Panc1 (cell line): ENCODE data around the gene ZNF500. TPM values are rescaled to one million over a fixed set of nuclear protein-coding genes. Genes with fewer than 3 reads are reported as not detected.

Source experiments
- ATAC-seq: fragments of 200-7000 bp; cut with Tn5 transposase; 2 replicates; pipeline ENCODE4 v1.9.1; 2020; ENCODE audit warnings: mild to moderate bottlenecking, moderate library complexity
- BruUV-seq: library from RNA; stranded (reverse); fragments of 400-500 nt; replicated peaks from 2 replicates; lab custom pipeline; 2021; lab: Mats Ljungman, UMichigan
- CTCF ChIA-PET: fragments of 300-600 bp; sonication (Branson Sonifier 250); formaldehyde crosslinking; loops from one replicate; lab custom pipeline; 2022; ENCODE audit warnings: antibody characterized with exemption; lab: Charles Lee
- POLR2A ChIA-PET: fragments of 300-600 bp; sonication (Branson Sonifier 250); formaldehyde crosslinking; loops from one replicate; lab custom pipeline; 2022; ENCODE audit warnings: antibody characterized with exemption; lab: Charles Lee
- DNase-seq: peaks from one replicate; pipeline ENCODE4 v3.0.0-alpha.2; 2010; ENCODE audit warnings: low read depth, low spot score
- H3K27ac ChIP-seq: 2 replicates; pipeline ENCODE4 v1.5.1; 2011; ENCODE audit warnings: mild to moderate bottlenecking, low read length, inconsistent platforms
- H3K27me3 ChIP-seq: fragments of 200-500 bp; sonication (Bioruptor generic); 2 replicates; pipeline ENCODE4 v1.6.0; 2014; ENCODE audit warnings: low read length, inconsistent platforms; ENCODE audit not compliant: control insufficient read depth, insufficient read depth
- H3K36me3 ChIP-seq: fragments of 200-500 bp; sonication (Bioruptor generic); 2 replicates; pipeline ENCODE4 v1.5.1; 2014; ENCODE audit warnings: inconsistent platforms, mild to moderate bottlenecking, low read length, moderate library complexity; ENCODE audit not compliant: control insufficient read depth, insufficient read depth
- H3K4me1 ChIP-seq: 2 replicates; pipeline ENCODE4 v1.5.1; 2011; ENCODE audit warnings: inconsistent platforms, mild to moderate bottlenecking, low read length, moderate library complexity; ENCODE audit not compliant: control insufficient read depth, insufficient read depth
- H3K4me3 ChIP-seq, 2 experiments: 2 replicates each; pipeline ENCODE4 v1.5.1; 2011 to 2012; ENCODE audit warnings: low read depth in 2 of 2, low read length in 2 of 2, mild to moderate bottlenecking in 2 of 2, inconsistent platforms in 1 of 2, moderate library complexity in 1 of 2
- H3K9me3 ChIP-seq: fragments of 200-500 bp; sonication (Bioruptor generic); 2 replicates; pipeline ENCODE4 v1.5.1; 2014; ENCODE audit warnings: low read depth, mild to moderate bottlenecking, inconsistent platforms, low read length, moderate library complexity; ENCODE audit not compliant: control insufficient read depth, insufficient read depth
- POLR2AphosphoS5 ChIP-seq: IDR thresholded peaks from 2 replicates; pipeline ENCODE4 v1.6.1; 2012; ENCODE audit warnings: mild to moderate bottlenecking, low read depth, low read length, moderate library complexity
- SIN3A ChIP-seq: IDR thresholded peaks from 2 replicates; pipeline ENCODE4 v1.6.1; 2012; ENCODE audit warnings: low read depth, mild to moderate bottlenecking, low read length, moderate library complexity, borderline replicate concordance; ENCODE audit not compliant: insufficient read depth
- TCF7L2 ChIP-seq: IDR thresholded peaks from 2 replicates; pipeline ENCODE4 v1.6.1; 2011; ENCODE audit warnings: mild to moderate bottlenecking, low read depth, low read length, inconsistent platforms
- in situ Hi-C: cut with HindIII; loops from 2 replicates; pipeline ENCODE4 v1.10.0; 2016; ENCODE audit warnings: low sequenced_read_pairs, low pct_unique_long_range_greater_than_20kb
- intact Hi-C: fragments of 100-400 bp; cut with micrococcal nuclease; formaldehyde crosslinking; loops from one replicate; pipeline ENCODE4 v1.10.0; 2022; ENCODE audit not compliant: unreplicated experiment
- total RNA-seq: library from RNA; stranded (reverse); gene quantifications from one replicate; pipeline ENCODE4 v1.2.1, GENCODE V29; 2021; ENCODE audit not compliant: unreplicated experiment
- TF ChIP-seq, protein P1 (sequence below), 2 experiments: IDR thresholded peaks; 2 replicates each; pipeline ENCODE4 v1.6.1; 2011 to 2012; ENCODE audit warnings: low read depth in 2 of 2, control low read depth in 1 of 2, low read length in 1 of 2, mild to moderate bottlenecking in 1 of 2, moderate library complexity in 1 of 2; ENCODE audit not compliant: insufficient read depth in 1 of 2
- TF ChIP-seq, protein P2 (sequence below): fragments of 450-650 bp; IDR thresholded peaks from 2 replicates; pipeline ENCODE4 v1.5.1; 2017; ENCODE audit warnings: mild to moderate bottlenecking

The ZNF500 gene
- total RNA-seq, 1 experiment from 2014 or later: 25.8 TPM

DNA sequence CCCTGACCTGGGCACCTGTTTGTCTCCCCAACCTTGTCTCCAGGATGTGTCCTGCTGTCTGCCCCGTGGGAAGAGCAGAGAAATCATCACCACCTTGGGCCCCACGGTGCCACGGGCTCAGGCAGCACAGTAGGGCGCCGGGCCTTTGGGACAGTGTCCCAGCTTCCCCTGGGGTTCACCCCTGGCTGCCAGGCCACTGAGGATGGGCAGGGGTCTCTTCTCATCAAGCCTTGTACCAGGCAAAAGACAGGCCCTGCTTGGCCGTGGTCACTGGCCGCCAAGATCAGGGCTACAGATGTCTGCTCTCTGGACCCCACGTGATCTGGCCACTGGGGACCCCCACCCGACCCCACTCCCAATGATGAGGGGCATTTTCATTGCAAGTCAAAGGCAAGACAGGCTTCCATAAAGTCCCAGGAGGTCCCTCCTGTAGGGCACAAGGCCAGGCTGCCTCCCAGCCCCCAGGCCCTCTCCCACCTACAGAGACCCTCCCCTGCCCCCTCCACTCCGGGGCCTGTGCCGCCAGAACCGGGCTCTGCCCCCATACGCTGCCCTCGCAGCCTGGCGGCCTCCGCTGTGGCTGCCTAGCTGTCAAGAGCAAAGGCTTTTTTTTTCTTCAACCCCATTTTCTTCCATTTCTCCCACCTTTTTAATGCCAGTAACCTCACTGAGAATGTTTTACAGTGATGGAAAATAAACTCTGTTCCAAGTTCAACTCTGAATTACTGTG is 18.1 kb downstream of the ZNF500 start:
- no peak for ATAC-seq
- Histone ChIP-seq H3K27me3 (no peaks in the 10 kb centered on the region), H3K4me1 (no peaks in the 10 kb centered on the region), H3K9me3 (no peaks in the 10 kb centered on the region), H3K4me3 (no peak overlapping the region), H3K27ac (no peak overlapping the region), H3K36me3 (no peaks in the 10 kb centered on the region)
- TF ChIP-seq POLR2AphosphoS5 (no peak), SIN3A (no peak), TCF7L2 (no peak)
- TF ChIP-seq, protein P1, sequence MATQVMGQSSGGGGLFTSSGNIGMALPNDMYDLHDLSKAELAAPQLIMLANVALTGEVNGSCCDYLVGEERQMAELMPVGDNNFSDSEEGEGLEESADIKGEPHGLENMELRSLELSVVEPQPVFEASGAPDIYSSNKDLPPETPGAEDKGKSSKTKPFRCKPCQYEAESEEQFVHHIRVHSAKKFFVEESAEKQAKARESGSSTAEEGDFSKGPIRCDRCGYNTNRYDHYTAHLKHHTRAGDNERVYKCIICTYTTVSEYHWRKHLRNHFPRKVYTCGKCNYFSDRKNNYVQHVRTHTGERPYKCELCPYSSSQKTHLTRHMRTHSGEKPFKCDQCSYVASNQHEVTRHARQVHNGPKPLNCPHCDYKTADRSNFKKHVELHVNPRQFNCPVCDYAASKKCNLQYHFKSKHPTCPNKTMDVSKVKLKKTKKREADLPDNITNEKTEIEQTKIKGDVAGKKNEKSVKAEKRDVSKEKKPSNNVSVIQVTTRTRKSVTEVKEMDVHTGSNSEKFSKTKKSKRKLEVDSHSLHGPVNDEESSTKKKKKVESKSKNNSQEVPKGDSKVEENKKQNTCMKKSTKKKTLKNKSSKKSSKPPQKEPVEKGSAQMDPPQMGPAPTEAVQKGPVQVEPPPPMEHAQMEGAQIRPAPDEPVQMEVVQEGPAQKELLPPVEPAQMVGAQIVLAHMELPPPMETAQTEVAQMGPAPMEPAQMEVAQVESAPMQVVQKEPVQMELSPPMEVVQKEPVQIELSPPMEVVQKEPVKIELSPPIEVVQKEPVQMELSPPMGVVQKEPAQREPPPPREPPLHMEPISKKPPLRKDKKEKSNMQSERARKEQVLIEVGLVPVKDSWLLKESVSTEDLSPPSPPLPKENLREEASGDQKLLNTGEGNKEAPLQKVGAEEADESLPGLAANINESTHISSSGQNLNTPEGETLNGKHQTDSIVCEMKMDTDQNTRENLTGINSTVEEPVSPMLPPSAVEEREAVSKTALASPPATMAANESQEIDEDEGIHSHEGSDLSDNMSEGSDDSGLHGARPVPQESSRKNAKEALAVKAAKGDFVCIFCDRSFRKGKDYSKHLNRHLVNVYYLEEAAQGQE (IDR thresholded peaks at IDR 0.05; ENCODE audit: insufficient read depth in 1 of 2, low read depth in 2 of 2, low read length in 1 of 2): no peak
- TF ChIP-seq, protein P2, sequence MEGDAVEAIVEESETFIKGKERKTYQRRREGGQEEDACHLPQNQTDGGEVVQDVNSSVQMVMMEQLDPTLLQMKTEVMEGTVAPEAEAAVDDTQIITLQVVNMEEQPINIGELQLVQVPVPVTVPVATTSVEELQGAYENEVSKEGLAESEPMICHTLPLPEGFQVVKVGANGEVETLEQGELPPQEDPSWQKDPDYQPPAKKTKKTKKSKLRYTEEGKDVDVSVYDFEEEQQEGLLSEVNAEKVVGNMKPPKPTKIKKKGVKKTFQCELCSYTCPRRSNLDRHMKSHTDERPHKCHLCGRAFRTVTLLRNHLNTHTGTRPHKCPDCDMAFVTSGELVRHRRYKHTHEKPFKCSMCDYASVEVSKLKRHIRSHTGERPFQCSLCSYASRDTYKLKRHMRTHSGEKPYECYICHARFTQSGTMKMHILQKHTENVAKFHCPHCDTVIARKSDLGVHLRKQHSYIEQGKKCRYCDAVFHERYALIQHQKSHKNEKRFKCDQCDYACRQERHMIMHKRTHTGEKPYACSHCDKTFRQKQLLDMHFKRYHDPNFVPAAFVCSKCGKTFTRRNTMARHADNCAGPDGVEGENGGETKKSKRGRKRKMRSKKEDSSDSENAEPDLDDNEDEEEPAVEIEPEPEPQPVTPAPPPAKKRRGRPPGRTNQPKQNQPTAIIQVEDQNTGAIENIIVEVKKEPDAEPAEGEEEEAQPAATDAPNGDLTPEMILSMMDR: no peak
- BruUV-seq: no TSS peak
- DNase-seq: no peak
- POLR2A ChIA-PET: no interaction called here
- intact Hi-C loops: no loop called here
- in situ Hi-C loops: no loop called here
- CTCF ChIA-PET: no interaction called here

DNA sequence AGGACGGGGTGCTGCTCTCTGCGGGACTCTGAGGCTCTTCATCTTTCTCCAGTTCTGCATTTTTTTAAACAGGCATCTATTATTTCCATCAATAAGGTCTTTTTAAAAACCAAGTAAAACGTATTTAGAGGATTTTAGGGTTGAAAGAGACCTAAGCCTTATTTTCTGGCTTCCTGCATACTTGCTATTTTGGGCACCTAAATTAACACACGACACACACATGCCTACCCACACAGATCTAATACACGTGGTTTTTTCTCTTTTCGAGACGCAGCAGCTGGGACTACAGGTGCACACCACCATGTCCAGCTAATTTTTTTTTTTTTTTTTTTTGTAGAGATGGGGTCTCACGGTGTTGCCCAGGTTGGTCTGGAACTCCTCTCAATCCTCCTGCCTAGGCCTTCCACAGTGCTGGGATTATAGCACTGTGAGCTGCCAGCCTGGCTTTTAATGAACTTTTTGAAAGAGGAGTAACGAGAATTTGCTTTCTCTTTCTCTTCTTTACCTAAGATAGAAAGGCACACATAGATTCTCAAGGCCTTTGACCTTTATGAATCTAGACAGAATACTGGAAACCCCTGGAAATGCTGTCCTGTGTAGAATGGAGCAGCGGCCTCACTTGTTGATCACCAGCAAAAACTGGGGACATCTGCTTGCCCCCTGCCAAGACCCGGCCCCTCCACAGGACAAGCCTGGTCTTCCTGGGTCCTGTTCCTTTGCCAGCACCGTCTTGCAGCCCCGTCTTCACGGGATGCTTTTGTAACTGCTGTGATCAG is 18.9 kb downstream of the ZNF500 start:
- in situ Hi-C loops (no loop called here), intact Hi-C loops (no loop called here)
- TF ChIP-seq SIN3A: no peak
- TF ChIP-seq TCF7L2: no peak
- TF ChIP-seq, protein P2: no peak
- TF ChIP-seq, protein P1 (IDR thresholded peaks at IDR 0.05; ENCODE audit: insufficient read depth in 1 of 2, low read depth in 2 of 2, low read length in 1 of 2): no peak
- TF ChIP-seq POLR2AphosphoS5: no peak
- DNase-seq (no peak), ATAC-seq (no peak)
- no peaks in the 10 kb centered on the region for H3K4me1 ChIP-seq
- H3K36me3 ChIP-seq: no peaks in the 10 kb centered on the region
- no peaks in the 10 kb centered on the region for H3K9me3 ChIP-seq
- ChIA-PET CTCF (interaction anchor here (0.6 kb wide), 1 partner anchor 109 kb away, joined by 5 read pairs; no protein-coding TSS in a partner anchor), POLR2A (interaction anchor here (0.6 kb wide), 2 partner anchors 12 to 51 kb away, joined by 3 to 4 read pairs; no protein-coding TSS in a partner anchor)
- no peak overlapping the region for H3K27ac ChIP-seq
- no peak overlapping the region for H3K4me3 ChIP-seq
- BruUV-seq: no TSS peak
- no peaks in the 10 kb centered on the region for H3K27me3 ChIP-seq
